Measurements from ENCODE around the gene HTRA1.

The HTRA1 gene

GRCh38 chr10:122559228-122559627 is 97.9 kb downstream of the HTRA1 start:
- no peak for DNase-seq

- no peak for DNase-seq
Measured at GRCh38 chr10:122560279-122560804, 99.0 kb downstream of the HTRA1 start, which contains the start of gene DMBT1. Gene DMBT1, plus strand, starts transcription at chr10:122560754. Its CDS starts 17 bp downstream, at chr10:122560771.

DNA sequence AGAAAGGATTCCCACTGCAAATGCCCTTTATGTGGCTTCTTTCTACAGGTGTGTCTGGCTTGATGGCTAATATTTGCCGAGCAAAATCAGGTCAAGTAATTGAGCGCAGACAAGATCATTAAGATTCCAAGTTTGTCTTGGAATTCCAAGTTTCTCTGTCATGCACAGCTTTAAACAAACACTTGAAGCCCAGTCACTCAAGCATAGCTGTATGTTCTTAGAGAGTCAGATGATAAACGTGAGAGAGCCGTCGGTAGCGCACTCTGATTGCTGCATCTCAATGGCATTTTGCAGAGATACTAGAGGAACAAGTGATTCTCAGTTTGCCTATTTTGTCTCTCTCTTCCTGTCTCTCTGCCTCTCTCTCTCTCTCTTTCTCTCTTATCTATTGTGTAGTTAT is 99.9 kb downstream of the HTRA1 start:
- no peak for DNase-seq

GRCh38 chr10:122561792-122562191 is 100.4 kb downstream of the HTRA1 start:
- DNase-seq = no peak
